Adrenal gland (tissue), 12 donors: ENCODE measurements around the gene RAB14. TPM values are rescaled to one million over a fixed set of nuclear protein-coding genes. Genes with fewer than 3 reads are reported as not detected.

ENCODE experiments used
- DNase-seq, 7 donors: peaks; one replicate each; pipeline ENCODE4 v3.0.0-alpha.2; 2019 to 2020
- H3K27ac ChIP-seq, 5 donors: fragments of 200-600 bp; sonication (generic) in 4 of 5; 1 replicate in 3 of 5; 2 replicates in 2 of 5; pipeline versions ENCODE4 v1.5.1 to v1.8.0; 2016 to 2020; ENCODE audit warnings: mild to moderate bottlenecking in 1 of 5
- H3K27me3 ChIP-seq: fragments of 200-600 bp; 2 replicates; pipeline ENCODE4 v1.8.0; 2021
- H3K36me3 ChIP-seq, 2 donors: fragments of 200-600 bp; replicated peaks in 1 of 2; 1 replicate in 1 of 2; 2 replicates in 1 of 2; pipeline versions ENCODE4 v1.5.1 to v1.8.0; 2018 to 2022
- H3K4me1 ChIP-seq, 2 donors: fragments of 200-600 bp; replicated peaks in 1 of 2; 1 replicate in 1 of 2; 2 replicates in 1 of 2; pipeline versions ENCODE4 v1.5.1 to v1.8.0; 2018 to 2021
- H3K4me3 ChIP-seq, 4 donors: fragments of 200-600 bp; sonication (generic) in 3 of 4; one replicate each; pipeline ENCODE4 v1.5.1; 2016 to 2018
- H3K9me3 ChIP-seq, 3 donors: fragments of 200-600 bp; sonication (generic) in 1 of 3; replicated peaks in 1 of 3; 1 replicate in 2 of 3; 2 replicates in 1 of 3; pipeline versions ENCODE4 v1.5.1 to v1.8.0; 2016 to 2021
- POLR2A ChIP-seq, 2 donors: fragments of 450-650 bp; IDR thresholded peaks; one replicate each; pipeline ENCODE4 v1.6.1; 2017; ENCODE audit warnings: antibody characterized with exemption in 2 of 2, mild to moderate bottlenecking in 2 of 2, moderate library complexity in 1 of 2
- WGBS, 4 donors: extraction: QIAGEN DNeasy Blood & Tissue Kit in 2 of 4; methylation state at CpG; one replicate each; pipeline versions ENCODE4 v1.1.5 to v1.1.7; 2013 to 2017; 5-methylcytosine and 5-hydroxymethylcytosine counted together
- intact Hi-C, 2 donors: fragments of 100-400 bp; cut with DNase I; formaldehyde crosslinking; loops; one replicate each; pipeline versions ENCODE4 v1.14.1 to v1.15.0; 2022 to 2023
- polyA plus RNA-seq, 3 donors: library from polyadenylated mRNA; stranded (reverse); fragments of 200-250 nt in 2 of 3; fragments of 350-450 nt in 1 of 3; fragmentation: Illumina TruSeq in 1 of 3; extraction: RNeasy Lipid Tissue Mini Kit (QIAGEN cat#74804) in 1 of 3; gene quantifications; one replicate each; pipeline ENCODE4 v1.2.3, GENCODE V29; 2013 to 2014
- total RNA-seq, 9 donors: library from RNA; depleted of rRNA in 4 of 9; stranded (reverse); fragments of >200 nt in 4 of 9; fragments of 120-200 nt in 1 of 9; fragmentation: NEBNext Ultra II Directional in 1 of 9; extraction: Animal tissue kit (Norgen Biotek cat#: 25700) in 1 of 9; gene quantifications; one replicate each; pipeline versions ENCODE4 v1.1.0 to v1.2.4, GENCODE V29; 2013 to 2023
- TF ChIP-seq, protein P1 (sequence below), 6 experiments: fragments of 450-650 bp in 4 of 6; fragments of 200-600 bp in 2 of 6; sonication (generic) in 1 of 6; IDR thresholded peaks; 1 replicate in 5 of 6; 2 replicates in 1 of 6; pipeline versions ENCODE4 v1.5.1 to v1.8.0; 2016 to 2021; ENCODE audit warnings: antibody characterized with exemption in 6 of 6, mild to moderate bottlenecking in 2 of 6, moderate library complexity in 1 of 6
- donor health status: healthy with polysubstance abuse.
- donor health status: Bipolar disorder and iron deficiency.
- donor health status: DM: yes; HTN: yes; CAD: no.
- donor health status: DM: no; HTN: no; CAD: no.
- donor health status: DM: no; HTN: no; CAD: no.
- donor health status: DM: yes; HTN: yes; CAD: no.

RAB14 gene
- total and polyA plus RNA-seq, 12 donors, result 16.5 to 108 (median 43.5) TPM

GRCh38 chr9:121226175-121226574 is 24.5 kb upstream of the RAB14 start:
- DNase-seq, result no peak
- no peak for TF ChIP-seq POLR2A (IDR thresholded peaks at IDR 0.05)
- TF ChIP-seq, protein P1, sequence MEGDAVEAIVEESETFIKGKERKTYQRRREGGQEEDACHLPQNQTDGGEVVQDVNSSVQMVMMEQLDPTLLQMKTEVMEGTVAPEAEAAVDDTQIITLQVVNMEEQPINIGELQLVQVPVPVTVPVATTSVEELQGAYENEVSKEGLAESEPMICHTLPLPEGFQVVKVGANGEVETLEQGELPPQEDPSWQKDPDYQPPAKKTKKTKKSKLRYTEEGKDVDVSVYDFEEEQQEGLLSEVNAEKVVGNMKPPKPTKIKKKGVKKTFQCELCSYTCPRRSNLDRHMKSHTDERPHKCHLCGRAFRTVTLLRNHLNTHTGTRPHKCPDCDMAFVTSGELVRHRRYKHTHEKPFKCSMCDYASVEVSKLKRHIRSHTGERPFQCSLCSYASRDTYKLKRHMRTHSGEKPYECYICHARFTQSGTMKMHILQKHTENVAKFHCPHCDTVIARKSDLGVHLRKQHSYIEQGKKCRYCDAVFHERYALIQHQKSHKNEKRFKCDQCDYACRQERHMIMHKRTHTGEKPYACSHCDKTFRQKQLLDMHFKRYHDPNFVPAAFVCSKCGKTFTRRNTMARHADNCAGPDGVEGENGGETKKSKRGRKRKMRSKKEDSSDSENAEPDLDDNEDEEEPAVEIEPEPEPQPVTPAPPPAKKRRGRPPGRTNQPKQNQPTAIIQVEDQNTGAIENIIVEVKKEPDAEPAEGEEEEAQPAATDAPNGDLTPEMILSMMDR (IDR thresholded peaks at IDR 0.05), result no peak
- no peaks in the 10 kb centered on the region for H3K36me3 ChIP-seq
- H3K27ac ChIP-seq, result no peak overlapping the region
- H3K27me3 ChIP-seq, result no peaks in the 10 kb centered on the region
- H3K4me3 ChIP-seq, result no peak overlapping the region
- 72 to 83% (median 80%) methylated on average over 2 of the region's 2 CpGs for WGBS, 4 donors
- H3K9me3 ChIP-seq, result no peaks in the 10 kb centered on the region
- intact Hi-C loops, result no loop called here
- H3K4me1 ChIP-seq, result peaks cover 0 to 6% of the 10 kb centered on the region in 2 donors

GRCh38 chr9:121225240-121225639 is 23.6 kb upstream of the RAB14 start:
- H3K27me3 ChIP-seq, result no peaks in the 10 kb centered on the region
- H3K27ac ChIP-seq, result no peak overlapping the region
- H3K4me3 ChIP-seq, result no peak overlapping the region
- H3K36me3 ChIP-seq, result no peaks in the 10 kb centered on the region
- DNase-seq, result no peak
- H3K4me1 ChIP-seq, result peaks cover 0 to 6% of the 10 kb centered on the region in 2 donors
- 73 to 83% (median 77%) methylated on average over 5 of the region's 5 CpGs for WGBS, 4 donors
- TF ChIP-seq POLR2A (IDR thresholded peaks at IDR 0.05), result no peak
- TF ChIP-seq, protein P1 (IDR thresholded peaks at IDR 0.05), result no peak
- no peaks in the 10 kb centered on the region for H3K9me3 ChIP-seq
- intact Hi-C loops, result no loop called here

GRCh38 chr9:121222524-121223171 is 21.0 kb upstream of the RAB14 start:
- no peaks in the 10 kb centered on the region for H3K27me3 ChIP-seq

GRCh38 chr9:121221664-121222055 is 20.0 kb upstream of the RAB14 start:
- 93 to 100% (median 99%) methylated on average over 1 to 2 of the region's 2 CpGs for WGBS, 4 donors
- intact Hi-C loops, result loop anchor here in 1 of 2 donors (5.0 kb wide), 1 partner anchor 166 kb away; no protein-coding TSS in a partner anchor
- H3K4me1 ChIP-seq, result peaks cover 0 to 6% of the 10 kb centered on the region in 2 donors
- no peaks in the 10 kb centered on the region for H3K9me3 ChIP-seq
- H3K36me3 ChIP-seq, result no peaks in the 10 kb centered on the region
- no peak overlapping the region for H3K4me3 ChIP-seq
- H3K27ac ChIP-seq, result no peak overlapping the region
- no peak for TF ChIP-seq POLR2A (IDR thresholded peaks at IDR 0.05)
- TF ChIP-seq, protein P1 (IDR thresholded peaks at IDR 0.05), result no peak
- DNase-seq, result no peak
- H3K27me3 ChIP-seq, result no peaks in the 10 kb centered on the region

More at GRCh38 chr9:121222524-121223171, 21.0 kb upstream of the RAB14 start:
- peak in 1 of 7 donors; percentile 21 for DNase-seq
- Histone ChIP-seq H3K4me3 (no peak overlapping the region), H3K9me3 (no peaks in the 10 kb centered on the region), H3K27ac (no peak overlapping the region), H3K36me3 (no peaks in the 10 kb centered on the region), H3K4me1 (peaks cover 0 to 6% of the 10 kb centered on the region in 2 donors)
- WGBS, 4 donors, result 42 to 50% (median 45%) methylated on average over 12 of the region's 12 CpGs
- TF ChIP-seq, protein P1 (IDR thresholded peaks at IDR 0.05), result peak; percentile 56 to 78 (median 67)
- no peak for TF ChIP-seq POLR2A (IDR thresholded peaks at IDR 0.05)
- intact Hi-C loops, result loop anchor here in 1 of 2 donors (5.0 kb wide), 1 partner anchor 165 kb away; no protein-coding TSS in a partner anchor
